Urinary bladder (tissue), 4 donors: Measurements from ENCODE around the gene ALDH7A1. TPM values are rescaled to one million over a fixed set of nuclear protein-coding genes. Genes with fewer than 3 reads are reported as not detected.
"Not testable (repeated sequence)": the region's sequence is repeated elsewhere in the genome, so short reads cannot be mapped to it uniquely, and the experiment has no call there.

Experiments
- DNase-seq: peaks from one replicate; pipeline ENCODE4 v3.0.0-alpha.2; 2015; ENCODE audit errors: extremely low spot score
- H3K27ac ChIP-seq: one replicate; pipeline ENCODE4 v1.5.1; 2013; ENCODE audit warnings: low read depth, mild to moderate bottlenecking, moderate library complexity
- H3K36me3 ChIP-seq: one replicate; pipeline ENCODE4 v1.6.1; 2013; ENCODE audit warnings: mild to moderate bottlenecking, moderate library complexity; ENCODE audit not compliant: insufficient read depth
- H3K4me1 ChIP-seq: one replicate; pipeline ENCODE4 v1.6.1; 2013; ENCODE audit warnings: mild to moderate bottlenecking, moderate library complexity; ENCODE audit not compliant: insufficient read depth
- H3K4me3 ChIP-seq: one replicate; pipeline ENCODE4 v1.5.1; 2013; ENCODE audit warnings: low read depth, low read length
- WGBS: extraction: QIAGEN DNeasy Blood & Tissue Kit; methylation state at CpG from one replicate; pipeline ENCODE4 v1.1.7; 2013; 5-methylcytosine and 5-hydroxymethylcytosine counted together
- polyA plus RNA-seq: library from polyadenylated mRNA; stranded (reverse); fragments of 200-250 nt; gene quantifications from one replicate; pipeline ENCODE4 v1.2.3, GENCODE V29; 2013
- total RNA-seq: library from RNA; depleted of rRNA; stranded (reverse); fragments of >200 nt; gene quantifications from one replicate; pipeline ENCODE4 v1.2.3, GENCODE V29; 2014
- donor health status: healthy with polysubstance abuse.
- donor health status: healthy.

ALDH7A1 gene
- total and polyA plus RNA-seq, 2 donors = 45.6 to 73.2 TPM

- DNase-seq = no peak
- no peak overlapping the region for H3K27ac ChIP-seq
- WGBS = 27% methylated on average over 3 of the region's 3 CpGs
Observed at GRCh38 chr5:126536874-126537273, 58.1 kb downstream of the ALDH7A1 start.

GRCh38 chr5:126535856-126536545 is 59.0 kb downstream of the ALDH7A1 start:
- no peak overlapping the region for H3K4me3 ChIP-seq
- WGBS = 94% methylated on average over 4 of the region's 4 CpGs
- H3K27ac ChIP-seq = no peak overlapping the region
- DNase-seq = no peak
- no peaks in the 10 kb centered on the region for H3K36me3 ChIP-seq
- H3K4me1 ChIP-seq = no peaks in the 10 kb centered on the region

More at GRCh38 chr5:126536874-126537273, 58.1 kb downstream of the ALDH7A1 start:
- no peaks in the 10 kb centered on the region for H3K36me3 ChIP-seq
- no peak overlapping the region for H3K4me3 ChIP-seq
- H3K4me1 ChIP-seq = no peaks in the 10 kb centered on the region

GRCh38 chr5:126534553-126534952 is 60.5 kb downstream of the ALDH7A1 start:
- Histone ChIP-seq H3K36me3 (no peaks in the 10 kb centered on the region), H3K4me3 (no peak overlapping the region), H3K27ac (no peak overlapping the region), H3K4me1 (no peaks in the 10 kb centered on the region)
- no peak for DNase-seq
- WGBS = 100% methylated on average over 1 of the region's 1 CpG

GRCh38 chr5:126531543-126532120 is 63.4 kb downstream of the ALDH7A1 start:
- 30% methylated on average over 4 of the region's 4 CpGs for WGBS
- Histone ChIP-seq H3K4me1 (no peaks in the 10 kb centered on the region), H3K4me3 (no peak overlapping the region), H3K27ac (no peak overlapping the region), H3K36me3 (no peaks in the 10 kb centered on the region)
- peak; percentile 37 for DNase-seq

GRCh38 chr5:126527892-126528291 is 67.1 kb downstream of the ALDH7A1 start:
- Histone ChIP-seq H3K4me1 (no peaks in the 10 kb centered on the region), H3K4me3 (no peak overlapping the region), H3K27ac (no peak overlapping the region), H3K36me3 (no peaks in the 10 kb centered on the region)
- DNase-seq = no peak

GRCh38 chr5:126527158-126527557 is 67.9 kb downstream of the ALDH7A1 start:
- no peaks in the 10 kb centered on the region for H3K36me3 ChIP-seq
- no peak overlapping the region for H3K27ac ChIP-seq
- DNase-seq = no peak
- WGBS = 87% methylated on average over 1 of the region's 1 CpG
- H3K4me3 ChIP-seq = no peak overlapping the region
- no peaks in the 10 kb centered on the region for H3K4me1 ChIP-seq

GRCh38 chr5:126526493-126526892 is 68.5 kb downstream of the ALDH7A1 start:
- Histone ChIP-seq H3K27ac (no peak overlapping the region), H3K4me1 (no peaks in the 10 kb centered on the region), H3K36me3 (no peaks in the 10 kb centered on the region), H3K4me3 (no peak overlapping the region)
- no peak for DNase-seq

GRCh38 chr5:126525630-126526245 is 69.3 kb downstream of the ALDH7A1 start:
- Histone ChIP-seq H3K4me3 (no peak overlapping the region), H3K4me1 (no peaks in the 10 kb centered on the region), H3K27ac (no peak overlapping the region), H3K36me3 (no peaks in the 10 kb centered on the region)
- 56% methylated on average over 5 of the region's 5 CpGs for WGBS
- DNase-seq = no peak

GRCh38 chr5:126523818-126524510 is 71.1 kb downstream of the ALDH7A1 start:
- Histone ChIP-seq H3K36me3 (no peaks in the 10 kb centered on the region), H3K27ac (no peak overlapping the region), H3K4me1 (no peaks in the 10 kb centered on the region), H3K4me3 (no peak overlapping the region)
- no peak for DNase-seq
- WGBS = 39% methylated on average over 8 of the region's 8 CpGs

GRCh38 chr5:126521130-126521529 is 73.9 kb downstream of the ALDH7A1 start:
- DNase-seq = no peak
- Histone ChIP-seq H3K27ac (no peak overlapping the region), H3K4me1 (no peaks in the 10 kb centered on the region)

GRCh38 chr5:126520593-126520953 is 74.4 kb downstream of the ALDH7A1 start:
- H3K36me3 ChIP-seq = no peaks in the 10 kb centered on the region
- no peak overlapping the region for H3K27ac ChIP-seq
- H3K4me1 ChIP-seq = no peaks in the 10 kb centered on the region
- no peak overlapping the region for H3K4me3 ChIP-seq
- DNase-seq = no peak

More at GRCh38 chr5:126521130-126521529, 73.9 kb downstream of the ALDH7A1 start:
- Histone ChIP-seq H3K4me3 (no peak overlapping the region), H3K36me3 (no peaks in the 10 kb centered on the region)

GRCh38 chr5:126519637-126520592 is 75.1 kb downstream of the ALDH7A1 start:
- Histone ChIP-seq H3K4me1 (no peaks in the 10 kb centered on the region), H3K4me3 (no peak overlapping the region), H3K27ac (peak overlapping the region; percentile 44), H3K36me3 (no peaks in the 10 kb centered on the region)
- 39% methylated on average over 6 of the region's 6 CpGs for WGBS
- DNase-seq = peak; percentile 49

GRCh38 chr5:126519223-126519622 is 75.8 kb downstream of the ALDH7A1 start:
- H3K36me3 ChIP-seq, H3K4me3 ChIP-seq, H3K4me1 ChIP-seq, DNase-seq, H3K27ac ChIP-seq: not testable (repeated sequence)
- 70% methylated on average over 4 of the region's 4 CpGs for WGBS
